Esophagus squamous epithelium (tissue), 4 donors: Measurements from ENCODE around the gene TOP3A.
"Not testable (repeated sequence)": the region's sequence is repeated elsewhere in the genome, so short reads cannot be mapped to it uniquely, and the experiment has no call there.

Experiments
- CTCF ChIP-seq, 6 experiments: fragments of 450-650 bp in 4 of 6; fragments of 200-600 bp in 2 of 6; sonication (generic) in 2 of 6; IDR thresholded peaks; one replicate each; pipeline ENCODE4 v1.5.1; 2016 to 2019; ENCODE audit warnings: antibody characterized with exemption in 6 of 6, mild to moderate bottlenecking in 4 of 6, moderate library complexity in 4 of 6
- POLR2A ChIP-seq, 4 donors: fragments of 450-650 bp; IDR thresholded peaks; one replicate each; pipeline ENCODE4 v1.6.1; 2017; ENCODE audit warnings: antibody characterized with exemption in 4 of 4, mild to moderate bottlenecking in 4 of 4, moderate library complexity in 3 of 4

- not testable (repeated sequence) for TF ChIP-seq POLR2A, CTCF (IDR thresholded peaks at IDR 0.05)
Observed at GRCh38 chr17:18303206-18303605, 11.6 kb downstream of the TOP3A start.
